ENCODE measurements around the gene FKBP8.

DNA sequence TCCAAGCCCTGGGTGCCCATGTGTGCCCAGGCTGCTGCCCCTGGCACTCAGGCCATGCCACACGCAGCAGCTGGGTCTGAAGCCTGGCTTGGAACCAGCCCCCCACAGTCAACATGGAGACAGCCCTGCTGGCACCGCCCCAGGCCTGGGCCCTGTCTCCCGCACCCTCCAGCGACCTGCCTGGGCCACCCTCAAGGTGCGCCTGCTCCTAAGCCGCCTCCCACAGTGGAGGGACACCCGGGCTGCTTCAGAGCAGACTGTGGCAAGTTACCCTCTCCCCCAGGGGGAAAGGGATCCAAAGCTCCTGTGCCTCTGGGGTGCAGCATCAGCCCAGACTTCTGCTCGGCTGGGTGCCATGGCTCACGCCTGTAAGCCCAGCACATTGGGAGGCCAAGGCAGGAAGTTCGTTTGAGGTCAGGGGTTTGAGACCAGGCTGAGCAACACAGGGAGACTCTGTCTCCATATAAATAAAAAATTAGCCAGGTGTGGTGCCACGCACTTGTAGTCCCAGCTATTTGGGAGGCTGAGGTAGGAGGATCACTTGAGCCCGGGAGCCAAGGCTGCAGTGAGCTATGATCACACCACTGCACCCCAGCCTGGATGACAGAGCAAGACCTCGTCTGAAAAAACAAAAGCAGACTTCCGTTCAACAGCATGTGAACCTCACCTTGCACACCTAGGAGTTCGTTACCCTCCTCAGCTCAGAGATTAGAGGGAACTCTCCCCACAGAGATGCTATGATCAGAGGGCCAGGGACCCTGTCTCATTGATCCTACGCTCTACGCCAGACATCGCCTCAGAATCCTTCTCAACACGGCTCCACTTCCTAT, 37.1 kb downstream of the FKBP8 start:
- TF ChIP-seq CTCF (IDR thresholded peaks at IDR 0.05) (no peak), POLR2A (IDR thresholded peaks at IDR 0.05) (no peak)

Data from prostate gland (tissue), 2 donors.